Hepatocyte (in vitro differentiated cells): ENCODE measurements around the gene XIST. TPM values are rescaled to one million over a fixed set of nuclear protein-coding genes. Genes with fewer than 3 reads are reported as not detected.
"Not testable (repeated sequence)": the region's sequence is repeated elsewhere in the genome, so short reads cannot be mapped to it uniquely, and the experiment has no call there.

ENCODE experiments used
- DNase-seq: peaks from one replicate; pipeline ENCODE4 v3.0.0-alpha.2; 2016; ENCODE audit warnings: low spot score
- H2AFZ ChIP-seq: fragments of 200-600 bp; sonication (generic); 2 replicates; pipeline ENCODE4 v1.6.0; 2016; ENCODE audit warnings: antibody characterized with exemption, mild to moderate bottlenecking
- H3K27ac ChIP-seq: fragments of 200-600 bp; sonication (generic); 2 replicates; pipeline ENCODE4 v1.5.1; 2016; ENCODE audit warnings: mild to moderate bottlenecking
- H3K27me3 ChIP-seq: fragments of 200-600 bp; sonication (generic); 2 replicates; pipeline ENCODE4 v1.6.1; 2016
- H3K36me3 ChIP-seq: fragments of 200-600 bp; sonication (generic); replicated peaks from 2 replicates; pipeline ENCODE4 v1.5.1; 2016; ENCODE audit warnings: low read depth; ENCODE audit not compliant: insufficient read depth
- H3K4me1 ChIP-seq: fragments of 200-600 bp; sonication (generic); 2 replicates; pipeline ENCODE4 v1.5.1; 2016; ENCODE audit warnings: mild to moderate bottlenecking, moderate library complexity; ENCODE audit not compliant: insufficient read depth
- H3K4me2 ChIP-seq: fragments of 200-600 bp; sonication (generic); 2 replicates; pipeline ENCODE4 v1.6.0; 2016
- H3K4me3 ChIP-seq: fragments of 200-600 bp; sonication (generic); 2 replicates; pipeline ENCODE4 v1.5.1; 2016; ENCODE audit warnings: mild to moderate bottlenecking
- H3K79me2 ChIP-seq: fragments of 200-600 bp; sonication (generic); 2 replicates; pipeline ENCODE4 v1.6.0; 2017; ENCODE audit warnings: mild to moderate bottlenecking
- H3K9me2 ChIP-seq: fragments of 200-600 bp; sonication (generic); replicated peaks from 2 replicates; pipeline ENCODE4 v1.6.0; 2017; ENCODE audit warnings: mild to moderate bottlenecking; ENCODE audit not compliant: insufficient read depth
- H3K9me3 ChIP-seq: fragments of 200-600 bp; sonication (generic); 2 replicates; pipeline ENCODE4 v1.5.1; 2016; ENCODE audit warnings: low read depth, mild to moderate bottlenecking
- H4K20me1 ChIP-seq: fragments of 200-600 bp; sonication (generic); 2 replicates; pipeline ENCODE4 v1.6.0; 2016; ENCODE audit warnings: mild to moderate bottlenecking; ENCODE audit not compliant: insufficient read depth, poor library complexity, severe bottlenecking
- CTCF ChIP-seq: fragments of 200-600 bp; sonication (generic); IDR thresholded peaks from 2 replicates; pipeline ENCODE4 v1.5.1; 2016; ENCODE audit warnings: antibody characterized with exemption, mild to moderate bottlenecking; ENCODE audit not compliant: poor library complexity
- EZH2 ChIP-seq: fragments of 200-600 bp; sonication (generic); IDR thresholded peaks from 2 replicates; pipeline ENCODE4 v1.6.1; 2016; ENCODE audit warnings: antibody characterized with exemption, mild to moderate bottlenecking, borderline replicate concordance
- EZH2phosphoT487 ChIP-seq: fragments of 200-600 bp; sonication (generic); IDR thresholded peaks from one replicate; pipeline ENCODE4 v1.6.1; 2018; ENCODE audit warnings: antibody characterized with exemption, mild to moderate bottlenecking, low read depth, moderate library complexity; ENCODE audit not compliant: unreplicated experiment, severe bottlenecking
- WGBS: methylation state at CpG from one replicate; pipeline ENCODE4 v1.1.6; 2016; ENCODE audit warnings: low lambda C conversion rate; ENCODE audit errors: missing lambda C conversion rate; 5-methylcytosine and 5-hydroxymethylcytosine counted together
- polyA plus RNA-seq: library from polyadenylated mRNA; unstranded; fragments of >200 nt; fragmentation: Nextera tagmentation; extraction: Ambion mirVana; gene quantifications from 2 replicates; pipeline ENCODE4 v1.2.1, GENCODE V29; 2016
- total RNA-seq: library from RNA; depleted of rRNA; stranded (reverse); fragments of >200 nt; gene quantifications from 2 replicates; pipeline ENCODE4 v1.2.3, GENCODE V29; 2014

XIST gene
- total and polyA plus RNA-seq, 2 experiments from 2014 or later = 0.01 TPM; not detected in 1

DNA sequence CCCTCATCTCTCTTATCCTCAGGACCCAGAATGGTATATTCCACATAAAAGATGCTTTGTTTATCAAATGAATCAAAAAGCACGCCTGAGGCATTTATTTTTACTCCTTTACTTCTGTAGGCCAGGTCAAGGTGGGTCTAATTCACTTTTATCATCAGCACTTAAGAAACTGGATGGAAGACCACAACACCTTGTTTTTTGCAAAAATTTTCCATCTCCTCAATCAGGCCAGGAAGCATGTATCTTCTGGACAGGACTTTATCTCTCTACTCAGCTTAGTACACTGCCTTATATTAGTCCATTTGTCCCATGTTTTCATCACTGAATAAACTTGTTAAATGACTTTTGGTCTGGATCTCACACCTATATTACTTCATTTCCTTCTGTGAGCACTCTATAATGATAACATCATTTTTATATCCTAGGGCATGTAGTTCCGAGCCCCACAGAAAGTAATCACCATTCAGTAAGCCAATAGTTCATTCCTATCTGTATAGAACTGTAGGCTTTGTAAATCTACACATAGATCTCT lies 29.0 kb downstream of the XIST start:
- H3K27me3 ChIP-seq = no peaks in the 10 kb centered on the region
- H2AFZ ChIP-seq = no peak overlapping the region
- WGBS = 63% methylated on average over 2 of the region's 2 CpGs
- no peaks in the 10 kb centered on the region for H3K79me2 ChIP-seq
- H3K4me1 ChIP-seq = no peaks in the 10 kb centered on the region
- TF ChIP-seq EZH2 = no peak
- no peak for TF ChIP-seq EZH2phosphoT487
- no peak for TF ChIP-seq CTCF
- H3K4me3 ChIP-seq = no peak overlapping the region
- no peak overlapping the region for H3K27ac ChIP-seq
- no peaks in the 10 kb centered on the region for H3K9me2 ChIP-seq
- no peak overlapping the region for H3K4me2 ChIP-seq
- H4K20me1 ChIP-seq = no peaks in the 10 kb centered on the region
- no peaks in the 10 kb centered on the region for H3K36me3 ChIP-seq
- no peaks in the 10 kb centered on the region for H3K9me3 ChIP-seq
- no peak for DNase-seq

DNA sequence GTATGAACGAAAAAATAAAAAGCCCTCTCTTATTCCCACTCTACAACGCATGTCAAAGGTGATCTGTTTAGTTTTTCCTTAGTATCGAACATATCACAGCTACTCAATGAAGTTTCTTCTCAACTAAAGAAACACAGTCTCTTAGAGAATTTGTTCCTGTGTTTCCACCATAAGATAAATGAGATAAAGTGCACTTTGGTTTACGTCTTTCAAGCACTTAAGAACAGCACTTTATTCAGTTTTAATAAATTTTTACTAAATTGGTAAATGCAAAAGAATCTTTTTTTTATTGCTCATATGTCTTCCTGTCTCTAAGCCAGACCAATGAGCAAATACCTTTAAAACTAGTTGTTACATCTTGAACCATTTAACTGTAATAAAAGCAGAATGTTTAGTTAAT lies 29.7 kb downstream of the XIST start:
- H3K36me3 ChIP-seq = no peaks in the 10 kb centered on the region
- no peak overlapping the region for H3K27ac ChIP-seq
- no peak overlapping the region for H2AFZ ChIP-seq
- 56% methylated on average over 4 of the region's 4 CpGs for WGBS
- no peaks in the 10 kb centered on the region for H3K9me3 ChIP-seq
- no peaks in the 10 kb centered on the region for H4K20me1 ChIP-seq
- H3K27me3 ChIP-seq = no peaks in the 10 kb centered on the region
- no peaks in the 10 kb centered on the region for H3K4me1 ChIP-seq
- no peak for DNase-seq
- TF ChIP-seq EZH2phosphoT487 = no peak
- TF ChIP-seq CTCF = no peak
- TF ChIP-seq EZH2 = no peak
- no peaks in the 10 kb centered on the region for H3K79me2 ChIP-seq
- no peak overlapping the region for H3K4me2 ChIP-seq
- no peaks in the 10 kb centered on the region for H3K9me2 ChIP-seq
- H3K4me3 ChIP-seq = no peak overlapping the region

DNA sequence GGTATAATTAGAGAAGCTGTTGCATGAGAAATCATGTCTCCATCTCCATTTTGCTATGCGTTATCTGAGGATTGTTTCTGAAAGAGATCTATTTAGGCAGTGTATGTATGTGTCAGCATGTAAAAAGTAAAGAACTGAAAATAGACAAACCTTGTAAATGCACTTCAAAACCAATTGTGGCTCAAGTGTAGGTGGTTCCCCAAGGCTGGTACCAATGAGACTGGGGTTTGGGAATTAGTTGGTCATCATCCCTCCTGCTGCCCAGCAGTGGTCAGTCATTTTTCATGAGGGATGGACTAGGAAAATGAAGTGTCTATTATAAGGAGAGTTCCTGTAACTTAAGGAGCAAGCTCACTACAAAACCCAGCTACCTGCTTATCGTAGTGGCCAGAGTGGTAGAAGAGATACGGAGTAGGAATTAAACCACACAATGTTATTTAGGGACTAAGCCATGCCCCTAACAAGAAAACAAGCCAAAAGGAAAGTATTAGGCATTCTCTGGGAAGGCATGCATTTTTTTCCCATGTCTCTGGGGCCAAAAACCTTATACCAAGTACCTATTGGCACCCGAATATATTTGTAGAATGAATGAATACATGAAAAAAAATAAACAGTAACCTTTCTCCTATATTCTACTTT lies 30.5 kb downstream of the XIST start:
- Histone ChIP-seq H3K9me3 (no peaks in the 10 kb centered on the region), H3K4me3 (no peak overlapping the region), H4K20me1 (no peaks in the 10 kb centered on the region), H3K9me2 (no peaks in the 10 kb centered on the region), H2AFZ (no peak overlapping the region), H3K36me3 (no peaks in the 10 kb centered on the region), H3K79me2 (no peaks in the 10 kb centered on the region), H3K27me3 (no peaks in the 10 kb centered on the region), H3K4me1 (no peaks in the 10 kb centered on the region), H3K4me2 (no peak overlapping the region), H3K27ac (no peak overlapping the region)
- 89% methylated on average over 4 of the region's 4 CpGs for WGBS
- no peak for DNase-seq
- TF ChIP-seq CTCF (no peak), EZH2phosphoT487 (no peak), EZH2 (no peak)

GRCh38 chrX:73819864-73820558 lies 32.5 kb downstream of the XIST start:
- H3K36me3 ChIP-seq = not testable (repeated sequence)

More at GRCh38 chrX:73819864-73820558, 32.5 kb downstream of the XIST start:
- H3K9me3 ChIP-seq, H3K4me1 ChIP-seq, H4K20me1 ChIP-seq, H3K4me3 ChIP-seq, H3K27ac ChIP-seq, DNase-seq, H2AFZ ChIP-seq, H3K27me3 ChIP-seq, H3K9me2 ChIP-seq, H3K4me2 ChIP-seq, H3K79me2 ChIP-seq: not testable (repeated sequence)
- WGBS = 90% methylated on average over 10 of the region's 10 CpGs
